Measurements from ENCODE around the gene P2RX3.

- no peak for TF ChIP-seq POLR2A (IDR thresholded peaks at IDR 0.05)
- TF ChIP-seq CTCF (IDR thresholded peaks at IDR 0.05 in 4 of 5, conservative IDR thresholded peaks at IDR 0.05 in 1 of 5): no peak
These were observed 81.0 kb downstream of the P2RX3 start for GRCh38 chr11:57419146-57419545.

Measured in gastrocnemius medialis (tissue), 4 donors.